ENCODE measurements around the gene SLC13A5. TPM values are rescaled to one million over a fixed set of nuclear protein-coding genes. Genes with fewer than 3 reads are reported as not detected.
"Not testable (repeated sequence)": the region's sequence is repeated elsewhere in the genome, so short reads cannot be mapped to it uniquely, and the experiment has no call there.

Gene SLC13A5
- total RNA-seq, 1 donor from 2014 or later, result not detected

- no peaks in the 10 kb centered on the region for H3K4me1 Mint-ChIP-seq (ENCODE audit: low read depth, unreplicated experiment)
- no peak overlapping the region for H3K4me3 Mint-ChIP-seq (ENCODE audit: unreplicated experiment)
- peaks cover 10% of the 10 kb centered on the region for H3K27me3 Mint-ChIP-seq (ENCODE audit: unreplicated experiment)
- no peak overlapping the region for H3K27ac Mint-ChIP-seq (ENCODE audit: unreplicated experiment)
- no peaks in the 10 kb centered on the region for H3K9me3 Mint-ChIP-seq (ENCODE audit: unreplicated experiment)
- H3K36me3 Mint-ChIP-seq (ENCODE audit: unreplicated experiment), result peaks cover 4% of the 10 kb centered on the region
- peak; percentile 88 for TF ChIP-seq CTCF (IDR thresholded peaks at IDR 0.05; ENCODE audit: partially characterized antibody, unreplicated experiment)
- peak; percentile 75 for DNase-seq
Observed at GRCh38 chr17:6666077-6666521, 47.1 kb downstream of the SLC13A5 start.

- H3K4me3 Mint-ChIP-seq (ENCODE audit: unreplicated experiment); H3K27me3 Mint-ChIP-seq (ENCODE audit: unreplicated experiment); H3K27ac Mint-ChIP-seq (ENCODE audit: unreplicated experiment); H3K9me3 Mint-ChIP-seq (ENCODE audit: unreplicated experiment); DNase-seq; H3K4me1 Mint-ChIP-seq (ENCODE audit: low read depth, unreplicated experiment); H3K36me3 Mint-ChIP-seq (ENCODE audit: unreplicated experiment): not testable (repeated sequence)
Observed at GRCh38 chr17:6663200-6663599, 50.0 kb downstream of the SLC13A5 start.

GRCh38 chr17:6661464-6661848 lies 51.7 kb downstream of the SLC13A5 start:
- no peaks in the 10 kb centered on the region for H3K9me3 Mint-ChIP-seq (ENCODE audit: unreplicated experiment)
- peaks cover 5% of the 10 kb centered on the region for H3K36me3 Mint-ChIP-seq (ENCODE audit: unreplicated experiment)
- TF ChIP-seq CTCF (IDR thresholded peaks at IDR 0.05; ENCODE audit: partially characterized antibody, unreplicated experiment), result no peak
- H3K27me3 Mint-ChIP-seq (ENCODE audit: unreplicated experiment), result peaks cover 10% of the 10 kb centered on the region
- DNase-seq, result no peak
- no peak overlapping the region for H3K27ac Mint-ChIP-seq (ENCODE audit: unreplicated experiment)
- H3K4me3 Mint-ChIP-seq (ENCODE audit: unreplicated experiment), result no peak overlapping the region
- no peaks in the 10 kb centered on the region for H3K4me1 Mint-ChIP-seq (ENCODE audit: low read depth, unreplicated experiment)

- Mint-ChIP-seq H3K27ac (ENCODE audit: unreplicated experiment) (no peak overlapping the region), H3K36me3 (ENCODE audit: unreplicated experiment) (peaks cover 5% of the 10 kb centered on the region), H3K27me3 (ENCODE audit: unreplicated experiment) (peaks cover 10% of the 10 kb centered on the region), H3K9me3 (ENCODE audit: unreplicated experiment) (no peaks in the 10 kb centered on the region), H3K4me3 (ENCODE audit: unreplicated experiment) (no peak overlapping the region), H3K4me1 (ENCODE audit: low read depth, unreplicated experiment) (no peaks in the 10 kb centered on the region)
- no peak for TF ChIP-seq CTCF (IDR thresholded peaks at IDR 0.05; ENCODE audit: partially characterized antibody, unreplicated experiment)
- DNase-seq, result no peak
Observed at GRCh38 chr17:6660805-6661463, 52.2 kb downstream of the SLC13A5 start.

GRCh38 chr17:6660101-6660500 lies 53.1 kb downstream of the SLC13A5 start:
- no peak for DNase-seq
- Mint-ChIP-seq H3K27ac (ENCODE audit: unreplicated experiment) (no peak overlapping the region), H3K9me3 (ENCODE audit: unreplicated experiment) (no peaks in the 10 kb centered on the region), H3K4me1 (ENCODE audit: low read depth, unreplicated experiment) (peaks cover 2% of the 10 kb centered on the region), H3K4me3 (ENCODE audit: unreplicated experiment) (no peak overlapping the region), H3K27me3 (ENCODE audit: unreplicated experiment) (peaks cover 10% of the 10 kb centered on the region), H3K36me3 (ENCODE audit: unreplicated experiment) (peaks cover 5% of the 10 kb centered on the region)
- no peak for TF ChIP-seq CTCF (IDR thresholded peaks at IDR 0.05; ENCODE audit: partially characterized antibody, unreplicated experiment)

DNA sequence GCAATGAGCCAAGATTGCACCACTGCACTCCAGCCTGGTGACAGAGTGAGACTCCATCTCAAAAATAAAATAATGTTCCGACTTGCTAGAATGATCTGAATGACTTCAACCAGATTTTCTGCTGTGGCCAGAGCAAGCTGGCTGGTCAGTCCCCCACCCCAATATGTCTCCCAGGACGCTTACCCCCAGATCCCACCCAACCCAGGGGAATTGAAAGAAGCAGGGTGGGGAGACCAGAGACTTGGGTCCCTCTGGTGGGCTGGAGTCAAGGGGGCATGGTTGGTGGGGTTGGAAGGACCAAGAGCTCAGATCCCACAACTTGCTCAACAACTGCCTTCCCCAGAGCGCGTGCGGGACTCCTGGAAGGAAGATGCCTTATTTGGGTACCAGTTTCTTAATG lies 54.8 kb downstream of the SLC13A5 start:
- not testable (repeated sequence) for H3K4me3 Mint-ChIP-seq (ENCODE audit: unreplicated experiment); H3K27ac Mint-ChIP-seq (ENCODE audit: unreplicated experiment); H3K9me3 Mint-ChIP-seq (ENCODE audit: unreplicated experiment); H3K36me3 Mint-ChIP-seq (ENCODE audit: unreplicated experiment); H3K4me1 Mint-ChIP-seq (ENCODE audit: low read depth, unreplicated experiment); DNase-seq
- H3K27me3 Mint-ChIP-seq (ENCODE audit: unreplicated experiment), result peaks cover 14% of the 10 kb centered on the region

Data from glutamatergic neuron (in vitro differentiated cells).